Measurements from ENCODE around the gene NCKAP5. TPM values are rescaled to one million over a fixed set of nuclear protein-coding genes. Genes with fewer than 3 reads are reported as not detected.

The NCKAP5 gene
- total and polyA plus RNA-seq, 4 donors: 2.3 to 20.2 (median 8.1) TPM

DNA sequence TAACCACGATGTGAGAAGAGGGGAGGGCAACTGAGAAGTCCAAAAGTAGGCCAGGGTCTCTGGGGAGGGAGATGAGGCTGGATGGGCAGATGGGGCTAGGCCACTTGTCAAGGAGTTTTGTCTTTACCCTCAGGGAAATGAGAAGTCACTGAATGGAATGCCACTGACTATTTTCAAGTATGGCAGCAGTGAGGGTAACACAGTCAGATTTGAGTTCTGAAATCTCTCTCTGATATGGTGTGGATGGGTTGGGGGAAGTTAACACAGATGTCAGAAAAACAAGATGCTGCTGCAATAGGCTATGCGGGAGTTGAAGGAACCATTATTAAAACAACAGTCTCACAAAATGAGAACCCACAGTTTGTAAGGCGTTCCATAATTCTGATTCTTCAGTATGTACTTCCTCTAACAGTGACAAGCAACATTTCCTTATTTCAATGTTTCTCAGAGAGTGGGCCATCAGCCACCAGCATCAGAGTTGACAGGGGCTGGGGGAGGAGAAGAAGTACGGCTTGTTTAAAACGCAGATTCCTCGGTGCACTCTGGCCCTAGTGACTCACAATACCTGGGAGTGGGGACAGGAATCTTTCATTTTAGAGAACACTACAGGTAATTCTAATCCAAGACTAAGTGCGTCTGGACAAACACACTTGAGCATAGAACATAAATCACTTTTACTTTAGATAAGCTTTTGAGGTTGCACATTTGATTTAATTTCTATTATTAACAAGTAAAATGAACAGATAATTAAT is 596.8 kb downstream of the NCKAP5 start:
- ATAC-seq (ENCODE audit: insufficient read depth, low FRiP score): no peak

DNA sequence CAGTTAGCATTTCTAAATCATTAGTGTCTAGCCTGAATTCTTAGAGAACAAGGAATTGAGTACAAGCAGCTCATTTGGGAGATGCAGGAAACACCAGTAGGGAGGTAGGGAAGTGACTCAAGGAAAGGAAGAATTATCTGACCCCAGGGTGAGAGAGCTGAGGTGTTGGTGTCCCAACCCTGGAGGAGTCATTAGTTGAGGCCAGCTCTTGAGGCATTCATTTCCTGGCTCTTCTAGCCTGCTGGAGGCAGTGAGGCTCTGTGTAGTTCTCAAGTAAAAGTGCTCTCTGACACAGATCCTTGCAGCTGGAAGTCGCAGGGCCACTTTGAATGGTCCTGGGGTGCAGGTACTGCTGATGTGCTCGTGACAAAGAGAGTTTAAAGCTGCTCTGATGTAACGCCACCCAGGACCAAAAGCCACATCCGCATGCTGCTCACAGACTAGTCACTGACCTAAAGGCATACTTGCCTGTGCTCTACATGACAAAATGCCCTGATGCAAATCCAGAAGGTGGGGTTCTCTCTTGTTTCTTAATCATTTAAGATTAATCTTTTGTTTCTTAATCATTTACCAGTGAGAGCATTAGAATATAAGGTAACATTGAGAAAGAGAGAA is 598.8 kb downstream of the NCKAP5 start:
- H3K4me3 ChIP-seq: no peak overlapping the region
- no peak overlapping the region for H3K9ac ChIP-seq (ENCODE audit: insufficient read depth in 1 of 2, low read length in 2 of 2)
- no peak for DNase-seq
- no peak for ATAC-seq (ENCODE audit: insufficient read depth, low FRiP score)
- no peaks in the 10 kb centered on the region for H3K9me3 ChIP-seq (ENCODE audit: control insufficient read depth in 4 of 4, insufficient read depth in 3 of 4, low read length in 3 of 4)
- TF ChIP-seq, protein P1, sequence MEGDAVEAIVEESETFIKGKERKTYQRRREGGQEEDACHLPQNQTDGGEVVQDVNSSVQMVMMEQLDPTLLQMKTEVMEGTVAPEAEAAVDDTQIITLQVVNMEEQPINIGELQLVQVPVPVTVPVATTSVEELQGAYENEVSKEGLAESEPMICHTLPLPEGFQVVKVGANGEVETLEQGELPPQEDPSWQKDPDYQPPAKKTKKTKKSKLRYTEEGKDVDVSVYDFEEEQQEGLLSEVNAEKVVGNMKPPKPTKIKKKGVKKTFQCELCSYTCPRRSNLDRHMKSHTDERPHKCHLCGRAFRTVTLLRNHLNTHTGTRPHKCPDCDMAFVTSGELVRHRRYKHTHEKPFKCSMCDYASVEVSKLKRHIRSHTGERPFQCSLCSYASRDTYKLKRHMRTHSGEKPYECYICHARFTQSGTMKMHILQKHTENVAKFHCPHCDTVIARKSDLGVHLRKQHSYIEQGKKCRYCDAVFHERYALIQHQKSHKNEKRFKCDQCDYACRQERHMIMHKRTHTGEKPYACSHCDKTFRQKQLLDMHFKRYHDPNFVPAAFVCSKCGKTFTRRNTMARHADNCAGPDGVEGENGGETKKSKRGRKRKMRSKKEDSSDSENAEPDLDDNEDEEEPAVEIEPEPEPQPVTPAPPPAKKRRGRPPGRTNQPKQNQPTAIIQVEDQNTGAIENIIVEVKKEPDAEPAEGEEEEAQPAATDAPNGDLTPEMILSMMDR (IDR thresholded peaks at IDR 0.05; ENCODE audit: control extremely low read depth, extremely low read depth): no peak
- no peaks in the 10 kb centered on the region for H3K4me1 ChIP-seq (ENCODE audit: control insufficient read depth in 5 of 5, insufficient read depth in 5 of 5, low read length in 5 of 5)
- H3K27me3 ChIP-seq (ENCODE audit: control insufficient read depth in 3 of 3, insufficient read depth in 3 of 3, low read length in 2 of 3): no peaks in the 10 kb centered on the region
- 82 to 90% methylated on average over 4 of the region's 4 CpGs for WGBS, 2 donors
- no peaks in the 10 kb centered on the region for H3K36me3 ChIP-seq (ENCODE audit: control insufficient read depth in 4 of 4, insufficient read depth in 4 of 4, low read length in 4 of 4)
- H3K27ac ChIP-seq (ENCODE audit: low read depth in 1 of 2, low read length in 1 of 2): no peak overlapping the region

More for the DNA sequence above, 596.8 kb downstream of the NCKAP5 start:
- Histone ChIP-seq H3K4me1 (ENCODE audit: control insufficient read depth in 5 of 5, insufficient read depth in 5 of 5, low read length in 5 of 5) (peaks cover 0 to 3% (median 0%) of the 10 kb centered on the region in 5 donors), H3K9me3 (ENCODE audit: control insufficient read depth in 4 of 4, insufficient read depth in 3 of 4, low read length in 3 of 4) (no peaks in the 10 kb centered on the region), H3K4me3 (no peak overlapping the region), H3K9ac (ENCODE audit: insufficient read depth in 1 of 2, low read length in 2 of 2) (no peak overlapping the region), H3K27me3 (ENCODE audit: control insufficient read depth in 3 of 3, insufficient read depth in 3 of 3, low read length in 2 of 3) (no peaks in the 10 kb centered on the region), H3K36me3 (ENCODE audit: control insufficient read depth in 4 of 4, insufficient read depth in 4 of 4, low read length in 4 of 4) (no peaks in the 10 kb centered on the region), H3K27ac (ENCODE audit: low read depth in 1 of 2, low read length in 1 of 2) (no peak overlapping the region)
- TF ChIP-seq, protein P1 (IDR thresholded peaks at IDR 0.05; ENCODE audit: control extremely low read depth, extremely low read depth): no peak
- 43 to 50% methylated on average over 7 of the region's 7 CpGs for WGBS, 2 donors
- no peak for DNase-seq

DNA sequence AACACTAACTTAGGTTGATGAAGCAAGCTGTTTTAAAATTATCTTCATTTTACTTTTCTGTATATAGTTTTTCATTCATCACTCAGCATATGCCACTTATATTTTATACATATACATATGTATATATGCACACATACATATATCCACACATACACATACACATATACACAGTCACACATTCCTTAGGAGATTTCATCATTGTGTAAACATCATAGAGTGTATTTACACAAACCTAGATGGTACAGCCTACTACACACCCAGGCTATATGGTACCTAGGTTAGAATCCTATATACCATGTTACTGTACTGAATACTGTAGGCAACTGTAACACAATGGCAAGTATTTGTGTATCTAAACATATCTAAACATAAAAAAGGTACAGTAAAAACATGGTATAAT is 602.8 kb downstream of the NCKAP5 start:
- Histone ChIP-seq H3K9me3 (ENCODE audit: control insufficient read depth in 4 of 4, insufficient read depth in 3 of 4, low read length in 3 of 4) (no peaks in the 10 kb centered on the region), H3K36me3 (ENCODE audit: control insufficient read depth in 4 of 4, insufficient read depth in 4 of 4, low read length in 4 of 4) (no peaks in the 10 kb centered on the region), H3K27me3 (ENCODE audit: control insufficient read depth in 3 of 3, insufficient read depth in 3 of 3, low read length in 2 of 3) (no peaks in the 10 kb centered on the region), H3K4me1 (ENCODE audit: control insufficient read depth in 5 of 5, insufficient read depth in 5 of 5, low read length in 5 of 5) (peaks cover 0 to 14% (median 0%) of the 10 kb centered on the region in 5 donors), H3K27ac (ENCODE audit: low read depth in 1 of 2, low read length in 1 of 2) (no peak overlapping the region), H3K4me3 (no peak overlapping the region), H3K9ac (ENCODE audit: insufficient read depth in 1 of 2, low read length in 2 of 2) (no peak overlapping the region)
- DNase-seq (no peak), ATAC-seq (ENCODE audit: insufficient read depth, low FRiP score) (no peak)
- TF ChIP-seq, protein P1 (IDR thresholded peaks at IDR 0.05; ENCODE audit: control extremely low read depth, extremely low read depth): no peak

All from lung (tissue), 12 donors.